Keratinocyte (primary cell): Measurements from ENCODE around the gene SLC25A47. TPM values are rescaled to one million over a fixed set of nuclear protein-coding genes. Genes with fewer than 3 reads are reported as not detected.

Experiments used
- DNase-seq: peaks from one replicate; pipeline ENCODE4 v3.0.0-alpha.2; 2011; ENCODE audit warnings: low read depth, missing footprints, low spot score
- FAIRE-seq: peaks from 2 replicates; lab custom pipeline; 2011; peaks lifted over from hg19 to GRCh38; lab: Jason Lieb, UNC
- H2AFZ ChIP-seq: 2 replicates; pipeline ENCODE4 v1.6.0; 2012; ENCODE audit warnings: low read length, control low read depth, inconsistent platforms; ENCODE audit not compliant: control insufficient read depth
- H3K27ac ChIP-seq: 2 replicates; pipeline ENCODE4 v1.5.1; 2011; ENCODE audit warnings: low read length; ENCODE audit not compliant: control insufficient read depth, insufficient read depth
- H3K27me3 ChIP-seq: 3 replicates; pipeline ENCODE4 v1.6.0; 2011; ENCODE audit warnings: low read length; ENCODE audit not compliant: control insufficient read depth, insufficient read depth; ENCODE audit errors: extremely low read depth
- H3K36me3 ChIP-seq, 2 experiments: 2 replicates in 1 of 2; 3 replicates in 1 of 2; pipeline ENCODE4 v1.5.1; 2011; ENCODE audit warnings: low read length in 2 of 2, mild to moderate bottlenecking in 1 of 2; ENCODE audit not compliant: control insufficient read depth in 2 of 2, insufficient read depth in 2 of 2; ENCODE audit errors: extremely low read depth in 1 of 2
- H3K4me1 ChIP-seq: 3 replicates; pipeline ENCODE4 v1.5.1; 2011; ENCODE audit warnings: low read length; ENCODE audit not compliant: control insufficient read depth, insufficient read depth; ENCODE audit errors: extremely low read depth
- H3K4me2 ChIP-seq: 3 replicates; pipeline ENCODE4 v1.6.0; 2011; ENCODE audit warnings: low read depth, low read length; ENCODE audit not compliant: control insufficient read depth, insufficient read depth; ENCODE audit errors: extremely low read depth
- H3K4me3 ChIP-seq, 3 experiments: fragments of 200-600 bp in 1 of 3; sonication (generic) in 1 of 3; 2 replicates in 2 of 3; 3 replicates in 1 of 3; pipeline ENCODE4 v1.5.1; 2011 to 2016; ENCODE audit warnings: low read length in 3 of 3, mild to moderate bottlenecking in 3 of 3, control low read depth in 2 of 3, inconsistent platforms in 1 of 3, low read depth in 1 of 3, mixed read lengths in 1 of 3, mixed run types in 1 of 3, moderate library complexity in 1 of 3; ENCODE audit not compliant: control insufficient read depth in 2 of 3, insufficient read depth in 2 of 3; ENCODE audit errors: extremely low read depth in 1 of 3
- H3K79me2 ChIP-seq: 2 replicates; pipeline ENCODE4 v1.6.0; 2012; ENCODE audit warnings: low read length; ENCODE audit not compliant: control insufficient read depth, insufficient read depth
- H3K9ac ChIP-seq: 3 replicates; pipeline ENCODE4 v1.6.0; 2011; ENCODE audit warnings: low read length; ENCODE audit not compliant: control insufficient read depth, insufficient read depth; ENCODE audit errors: extremely low read depth
- H3K9me1 ChIP-seq: 3 replicates; pipeline ENCODE4 v1.6.0; 2011; ENCODE audit warnings: low read length; ENCODE audit not compliant: control insufficient read depth, insufficient read depth; ENCODE audit errors: extremely low read depth
- H3K9me3 ChIP-seq: 2 replicates; pipeline ENCODE4 v1.5.1; 2012; ENCODE audit warnings: low read depth, low read length; ENCODE audit not compliant: control insufficient read depth
- H4K20me1 ChIP-seq: 3 replicates; pipeline ENCODE4 v1.6.0; 2011; ENCODE audit warnings: low read length; ENCODE audit not compliant: control insufficient read depth, insufficient read depth; ENCODE audit errors: extremely low read depth
- CTCF ChIP-seq, 3 experiments: IDR thresholded peaks in 1 of 3; conservative IDR thresholded peaks in 1 of 3; optimal IDR thresholded peaks in 1 of 3; 2 replicates in 2 of 3; 3 replicates in 1 of 3; pipeline versions ENCODE3 to v1.5.1; 2011; ENCODE audit warnings: low read length in 3 of 3, mild to moderate bottlenecking in 3 of 3, moderate library complexity in 2 of 3, control low read depth in 1 of 3, inconsistent platforms in 1 of 3; ENCODE audit not compliant: insufficient read depth in 2 of 3; ENCODE audit errors: extremely low read depth in 1 of 3
- EZH2 ChIP-seq: IDR thresholded peaks from one replicate; pipeline ENCODE4 v1.6.1; 2012; ENCODE audit warnings: inconsistent platforms, mild to moderate bottlenecking, low read length, moderate library complexity
- dilution Hi-C: fragments of 300-500 bp; cut with MboI; formaldehyde crosslinking; loops from one replicate; pipeline ENCODE4 v1.7.0; 2020; ENCODE audit warnings: low sequenced_read_pairs; ENCODE audit not compliant: extremely low pct_ligation_motif_present
- polyA plus RNA-seq, 5 experiments: library from polyadenylated mRNA; depleted of rRNA in 3 of 5; stranded (reverse) in 3 of 5; stranded (forward) in 1 of 5; unstranded in 1 of 5; fragments of >200 nt; gene quantifications; 1 replicate in 1 of 5; 2 replicates in 3 of 5; 3 replicates in 1 of 5; pipeline versions ENCODE4 v1.2.1 to v1.2.3, GENCODE V29; 2011 to 2012; ENCODE audit warnings: missing spikeins in 2 of 5, low read depth in 1 of 5, low replicate concordance in 1 of 5

Gene SLC25A47
- polyA plus RNA-seq, 1 donor (not counting 4 experiments of a cell fraction or from before 2014, with no cell fraction given), result not detected

GRCh38 chr14:100299238-100299560 is 23.9 kb upstream of the SLC25A47 start:
- Histone ChIP-seq H3K9ac (no peak overlapping the region), H2AFZ (no peak overlapping the region), H3K4me1 (no peaks in the 10 kb centered on the region), H3K4me2 (no peak overlapping the region), H3K4me3 (no peak overlapping the region), H4K20me1 (no peaks in the 10 kb centered on the region), H3K9me3 (no peaks in the 10 kb centered on the region), H3K27me3 (no peaks in the 10 kb centered on the region), H3K79me2 (peaks cover 3% of the 10 kb centered on the region), H3K27ac (no peak overlapping the region), H3K36me3 (peaks cover 0 to 2% of the 10 kb centered on the region in 2 experiments), H3K9me1 (no peaks in the 10 kb centered on the region)
- dilution Hi-C loops, result no loop called here
- TF ChIP-seq CTCF (optimal IDR thresholded peaks at IDR 0.05 in 1 of 3, IDR thresholded peaks at IDR 0.05 in 1 of 3, conservative IDR thresholded peaks at IDR 0.05 in 1 of 3; ENCODE audit: extremely low read depth in 1 of 3, insufficient read depth in 2 of 3, low read length in 3 of 3), result no peak
- TF ChIP-seq EZH2, result no peak
- FAIRE-seq (no peak), DNase-seq (no peak)

GRCh38 chr14:100302616-100303015 is 20.5 kb upstream of the SLC25A47 start:
- peaks cover 8% of the 10 kb centered on the region for H3K79me2 ChIP-seq
- H3K4me3 ChIP-seq, result no peak overlapping the region
- H3K9me3 ChIP-seq, result no peaks in the 10 kb centered on the region
- H3K4me1 ChIP-seq, result peaks cover 11% of the 10 kb centered on the region
- no peaks in the 10 kb centered on the region for H3K27me3 ChIP-seq
- no peaks in the 10 kb centered on the region for H3K9me1 ChIP-seq
- no peak overlapping the region for H3K9ac ChIP-seq
- H3K27ac ChIP-seq, result no peak overlapping the region
- no peaks in the 10 kb centered on the region for H4K20me1 ChIP-seq
- H3K4me2 ChIP-seq, result no peak overlapping the region
- TF ChIP-seq EZH2 (no peak), CTCF (optimal IDR thresholded peaks at IDR 0.05 in 1 of 3, IDR thresholded peaks at IDR 0.05 in 1 of 3, conservative IDR thresholded peaks at IDR 0.05 in 1 of 3; ENCODE audit: extremely low read depth in 1 of 3, insufficient read depth in 2 of 3, low read length in 3 of 3) (no peak)
- FAIRE-seq, result no peak
- peaks cover 0 to 2% of the 10 kb centered on the region in 2 experiments for H3K36me3 ChIP-seq
- dilution Hi-C loops, result no loop called here
- H2AFZ ChIP-seq, result no peak overlapping the region
- no peak for DNase-seq
